ENCODE data around the gene TACR2.

The TACR2 gene

GRCh38 chr10:69383558-69383957 lies 33.2 kb downstream of the TACR2 start:
- ChIA-PET CTCF (interaction anchor here (0.8 kb wide), 1 partner anchor 148 kb away, joined by 3 read pairs; no protein-coding TSS in a partner anchor), POLR2A (no interaction called here)
- no peak for DNase-seq (ENCODE audit: extremely low spot score)
- TF ChIP-seq ZNF384 (IDR thresholded peaks at IDR 0.05) (no peak), PKNOX1 (IDR thresholded peaks at IDR 0.05) (no peak), FOXK2 (IDR thresholded peaks at IDR 0.05) (no peak), HDGF (IDR thresholded peaks at IDR 0.05; ENCODE audit: borderline replicate concordance) (no peak), FOXA1 (IDR thresholded peaks at IDR 0.05) (no peak), TARDBP (IDR thresholded peaks at IDR 0.05) (no peak), BHLHE40 (IDR thresholded peaks at IDR 0.05; ENCODE audit: borderline replicate concordance) (no peak), FOXM1 (IDR thresholded peaks at IDR 0.05; ENCODE audit: borderline replicate concordance) (no peak), SUZ12 (IDR thresholded peaks at IDR 0.05) (no peak)

- CTCF ChIA-PET, result interaction anchor here (0.8 kb wide), 1 partner anchor 147 kb away, joined by 3 read pairs; no protein-coding TSS in a partner anchor
- TF ChIP-seq ZNF384 (IDR thresholded peaks at IDR 0.05) (no peak), BHLHE40 (IDR thresholded peaks at IDR 0.05; ENCODE audit: borderline replicate concordance) (no peak), NFRKB (IDR thresholded peaks at IDR 0.05) (no peak), SP1 (IDR thresholded peaks at IDR 0.05) (no peak), FOXA1 (IDR thresholded peaks at IDR 0.05) (no peak), FOXM1 (IDR thresholded peaks at IDR 0.05; ENCODE audit: borderline replicate concordance) (no peak), L3MBTL2 (conservative IDR thresholded peaks at IDR 0.05) (no peak), HDGF (IDR thresholded peaks at IDR 0.05; ENCODE audit: borderline replicate concordance) (no peak), CTBP1 (IDR thresholded peaks at IDR 0.05; ENCODE audit: borderline replicate concordance) (no peak), ARNT (IDR thresholded peaks at IDR 0.05) (no peak), ELF4 (IDR thresholded peaks at IDR 0.05) (no peak), FOXK2 (IDR thresholded peaks at IDR 0.05) (no peak), TARDBP (IDR thresholded peaks at IDR 0.05) (no peak), SUZ12 (IDR thresholded peaks at IDR 0.05) (no peak), LEF1 (IDR thresholded peaks at IDR 0.05; ENCODE audit: borderline replicate concordance) (no peak), PKNOX1 (IDR thresholded peaks at IDR 0.05) (no peak)
- no peak for DNase-seq (ENCODE audit: extremely low spot score)
- POLR2A ChIA-PET, result no interaction called here
These were observed 34.2 kb downstream of the TACR2 start for GRCh38 chr10:69382382-69383117.

GRCh38 chr10:69379800-69380199 lies 36.9 kb downstream of the TACR2 start:
- ChIA-PET CTCF (no interaction called here), POLR2A (no interaction called here)
- TF ChIP-seq FOXM1 (IDR thresholded peaks at IDR 0.05; ENCODE audit: borderline replicate concordance), result no peak
- TF ChIP-seq L3MBTL2 (conservative IDR thresholded peaks at IDR 0.05), result no peak
- no peak for TF ChIP-seq LEF1 (IDR thresholded peaks at IDR 0.05; ENCODE audit: borderline replicate concordance)
- TF ChIP-seq ZNF384 (IDR thresholded peaks at IDR 0.05), result no peak
- no peak for TF ChIP-seq TARDBP (IDR thresholded peaks at IDR 0.05)
- TF ChIP-seq SUZ12 (IDR thresholded peaks at IDR 0.05), result no peak
- TF ChIP-seq ELF4 (IDR thresholded peaks at IDR 0.05), result no peak
- TF ChIP-seq FOXA1 (IDR thresholded peaks at IDR 0.05), result no peak
- no peak for TF ChIP-seq NFRKB (IDR thresholded peaks at IDR 0.05)
- TF ChIP-seq ARNT (IDR thresholded peaks at IDR 0.05), result no peak
- no peak for TF ChIP-seq SP1 (IDR thresholded peaks at IDR 0.05)
- DNase-seq (ENCODE audit: extremely low spot score), result no peak

GRCh38 chr10:69377933-69378332 lies 38.8 kb downstream of the TACR2 start:
- DNase-seq (ENCODE audit: extremely low spot score), result no peak
- ChIA-PET POLR2A (no interaction called here), CTCF (interaction anchor here (0.6 kb wide), 1 partner anchor 78 kb away, joined by 6 read pairs; no protein-coding TSS in a partner anchor)
- TF ChIP-seq FOXM1 (IDR thresholded peaks at IDR 0.05; ENCODE audit: borderline replicate concordance), result no peak
- TF ChIP-seq ARNT (IDR thresholded peaks at IDR 0.05), result no peak
- no peak for TF ChIP-seq TARDBP (IDR thresholded peaks at IDR 0.05)
- TF ChIP-seq BHLHE40 (IDR thresholded peaks at IDR 0.05; ENCODE audit: borderline replicate concordance), result no peak
- no peak for TF ChIP-seq FOXA1 (IDR thresholded peaks at IDR 0.05)
- TF ChIP-seq L3MBTL2 (conservative IDR thresholded peaks at IDR 0.05), result no peak
- TF ChIP-seq SP1 (IDR thresholded peaks at IDR 0.05), result no peak
- TF ChIP-seq ELF4 (IDR thresholded peaks at IDR 0.05), result no peak
- TF ChIP-seq NFRKB (IDR thresholded peaks at IDR 0.05), result no peak
- TF ChIP-seq CTBP1 (IDR thresholded peaks at IDR 0.05; ENCODE audit: borderline replicate concordance), result no peak
- no peak for TF ChIP-seq FOXK2 (IDR thresholded peaks at IDR 0.05)
- TF ChIP-seq HDGF (IDR thresholded peaks at IDR 0.05; ENCODE audit: borderline replicate concordance), result no peak
- TF ChIP-seq PKNOX1 (IDR thresholded peaks at IDR 0.05), result no peak
- no peak for TF ChIP-seq LEF1 (IDR thresholded peaks at IDR 0.05; ENCODE audit: borderline replicate concordance)
- no peak for TF ChIP-seq SUZ12 (IDR thresholded peaks at IDR 0.05)
- TF ChIP-seq ZNF384 (IDR thresholded peaks at IDR 0.05), result no peak

- ChIA-PET CTCF (interaction anchor here (0.6 kb wide), 1 partner anchor 78 kb away, joined by 6 read pairs; no protein-coding TSS in a partner anchor), POLR2A (no interaction called here)
- TF ChIP-seq SP1 (IDR thresholded peaks at IDR 0.05), result no peak
- no peak for TF ChIP-seq FOXA1 (IDR thresholded peaks at IDR 0.05)
- TF ChIP-seq TARDBP (IDR thresholded peaks at IDR 0.05), result no peak
- TF ChIP-seq FOXM1 (IDR thresholded peaks at IDR 0.05; ENCODE audit: borderline replicate concordance), result no peak
- no peak for TF ChIP-seq LEF1 (IDR thresholded peaks at IDR 0.05; ENCODE audit: borderline replicate concordance)
- TF ChIP-seq FOXK2 (IDR thresholded peaks at IDR 0.05), result no peak
- no peak for TF ChIP-seq PKNOX1 (IDR thresholded peaks at IDR 0.05)
- TF ChIP-seq CTBP1 (IDR thresholded peaks at IDR 0.05; ENCODE audit: borderline replicate concordance), result no peak
- no peak for TF ChIP-seq ZNF384 (IDR thresholded peaks at IDR 0.05)
- no peak for TF ChIP-seq HDGF (IDR thresholded peaks at IDR 0.05; ENCODE audit: borderline replicate concordance)
- no peak for TF ChIP-seq BHLHE40 (IDR thresholded peaks at IDR 0.05; ENCODE audit: borderline replicate concordance)
- no peak for TF ChIP-seq L3MBTL2 (conservative IDR thresholded peaks at IDR 0.05)
- no peak for TF ChIP-seq NFRKB (IDR thresholded peaks at IDR 0.05)
- no peak for TF ChIP-seq ELF4 (IDR thresholded peaks at IDR 0.05)
- TF ChIP-seq ARNT (IDR thresholded peaks at IDR 0.05), result no peak
- TF ChIP-seq SUZ12 (IDR thresholded peaks at IDR 0.05), result no peak
- DNase-seq (ENCODE audit: extremely low spot score), result no peak
These were observed 39.5 kb downstream of the TACR2 start for GRCh38 chr10:69377191-69377590.
